ENCODE data around the gene HIVEP3.

GRCh38 chr1:41780916-41781315 lies 137.8 kb downstream of the HIVEP3 start:
- TF ChIP-seq CTCF (IDR thresholded peaks at IDR 0.05) (no peak), POLR2A (IDR thresholded peaks at IDR 0.05) (no peak)

Data from esophagus squamous epithelium (tissue), 4 donors.